A549 (cell line): Measurements from ENCODE around the gene CHST10. TPM values are rescaled to one million over a fixed set of nuclear protein-coding genes. Genes with fewer than 3 reads are reported as not detected.

ENCODE experiments used
- ATAC-seq, 2 experiments: fragments of 200-7000 bp in 1 of 2; fragments of >200 bp in 1 of 2; cut with Nextera tagmentation in 1 of 2; cut with Tn5 transposase in 1 of 2; 3 replicates each; pipeline versions ENCODE4 v1.8.0 to v1.9.1; 2018 to 2020; ENCODE audit warnings: mild to moderate bottlenecking in 1 of 2, moderate library complexity in 1 of 2
- CTCF ChIA-PET: fragments of 300-600 bp; sonication (Branson Sonifier 250); formaldehyde crosslinking; extraction: SDS; loops from one replicate; lab custom pipeline; 2021; ENCODE audit warnings: antibody characterized with exemption, inconsistent platforms; lab: Yijun Ruan, JAX
- POLR2A ChIA-PET: fragments of 350-600 bp; formaldehyde crosslinking; extraction: SDS; loops from one replicate; lab custom pipeline; 2021; ENCODE audit warnings: antibody characterized with exemption, inconsistent platforms; lab: Yijun Ruan, JAX
- DNase-seq, 2 experiments: peaks; one replicate each; pipeline versions ENCODE4 v3.0.0 to v3.0.0-alpha.2; 2011 to 2016; ENCODE audit warnings: low read depth in 1 of 2, low spot score in 1 of 2
- FAIRE-seq: peaks from 2 replicates; lab custom pipeline; 2011; peaks lifted over from hg19 to GRCh38; lab: Jason Lieb, UNC
- H3K27ac ChIP-seq, 2 experiments: fragments of >200 bp; sonication (Bioruptor Twin); formaldehyde crosslinking; 3 replicates each; pipeline ENCODE4 v1.5.1; 2016 to 2017
- H3K4me1 ChIP-seq: fragments of >200 bp; sonication (Bioruptor Twin); formaldehyde crosslinking; 3 replicates; pipeline ENCODE4 v1.6.1; 2016
- H3K4me2 ChIP-seq: fragments of >200 bp; sonication (Bioruptor Twin); formaldehyde crosslinking; 3 replicates; pipeline ENCODE4 v1.6.1; 2016
- H3K4me3 ChIP-seq: fragments of >200 bp; sonication (Bioruptor Twin); formaldehyde crosslinking; 3 replicates; pipeline ENCODE4 v1.5.1; 2016
- H3K9me3 ChIP-seq: fragments of >200 bp; sonication (Bioruptor Twin); formaldehyde crosslinking; 3 replicates; pipeline ENCODE4 v1.6.1; 2016
- CBX2 ChIP-seq: fragments of 200-600 bp; sonication (generic); IDR thresholded peaks from 2 replicates; pipeline ENCODE4 v1.6.1; 2016; ENCODE audit warnings: low read depth, mild to moderate bottlenecking, borderline replicate concordance
- CBX8 ChIP-seq: fragments of 200-600 bp; sonication (generic); IDR thresholded peaks from 2 replicates; pipeline ENCODE4 v1.6.1; 2016
- CTCF ChIP-seq: fragments of >200 bp; sonication (Bioruptor Twin); formaldehyde crosslinking; IDR thresholded peaks from 3 replicates; pipeline ENCODE4 v1.5.1; 2016
- ELK1 ChIP-seq: fragments of 150-350 bp; IDR thresholded peaks from 2 replicates; pipeline ENCODE4 v1.6.1; 2014; ENCODE audit warnings: low read depth, mild to moderate bottlenecking, low read length
- EP300 ChIP-seq, 2 experiments: fragments of >200 bp; sonication (Bioruptor Twin); formaldehyde crosslinking; IDR thresholded peaks; 2 replicates in 1 of 2; 3 replicates in 1 of 2; pipeline ENCODE4 v1.6.1; 2016 to 2017
- ESRRA ChIP-seq: fragments of 150-350 bp; IDR thresholded peaks from 2 replicates; pipeline ENCODE4 v1.6.1; 2014; ENCODE audit warnings: mild to moderate bottlenecking, low read length, borderline replicate concordance
- HEYL ChIP-seq: fragments of 250-450 bp; sonication (Bioruptor Pico); IDR thresholded peaks from 2 replicates; pipeline ENCODE4 v1.8.0; 2021; ENCODE audit warnings: mild to moderate bottlenecking, moderate library complexity
- HOXB5 ChIP-seq: fragments of 250-450 bp; sonication (Bioruptor Pico); IDR thresholded peaks from 2 replicates; pipeline ENCODE4 v1.5.0; 2020; ENCODE audit warnings: mild to moderate bottlenecking, moderate library complexity
- KDM1A ChIP-seq: fragments of 200-600 bp; sonication (generic); IDR thresholded peaks from 2 replicates; pipeline ENCODE4 v1.6.1; 2016; ENCODE audit warnings: low read depth, mild to moderate bottlenecking
- NFE2L2 ChIP-seq: fragments of 150-350 bp; conservative IDR thresholded peaks from 2 replicates; pipeline ENCODE4 v1.6.1; 2014; ENCODE audit warnings: low read length
- PBX3 ChIP-seq: IDR thresholded peaks from 2 replicates; pipeline ENCODE4 v1.6.1; 2012
- PHF8 ChIP-seq: fragments of 200-600 bp; sonication (generic); IDR thresholded peaks from 2 replicates; pipeline ENCODE4 v1.6.1; 2016; ENCODE audit warnings: low read depth, mild to moderate bottlenecking, antibody characterized with exemption, moderate library complexity, borderline replicate concordance
- RFX5 ChIP-seq: fragments of 450-650 bp; IDR thresholded peaks from 2 replicates; pipeline ENCODE4 v1.7.1; 2014; ENCODE audit warnings: antibody characterized with exemption, mild to moderate bottlenecking, moderate library complexity
- SMC3 ChIP-seq: fragments of >200 bp; sonication (Bioruptor Twin); formaldehyde crosslinking; IDR thresholded peaks from 3 replicates; pipeline ENCODE4 v1.6.1; 2018; ENCODE audit warnings: inconsistent platforms
- SREBF2 ChIP-seq: fragments of 450-650 bp; IDR thresholded peaks from 2 replicates; pipeline ENCODE4 v1.6.1; 2014; ENCODE audit warnings: mild to moderate bottlenecking, moderate library complexity
- ZC3H11A ChIP-seq: fragments of 450-650 bp; IDR thresholded peaks from 2 replicates; pipeline ENCODE4 v1.6.1; 2014; ENCODE audit warnings: antibody characterized with exemption, mild to moderate bottlenecking
- ZSCAN20 ChIP-seq: fragments of 250-450 bp; sonication (Bioruptor Pico); IDR thresholded peaks from 2 replicates; pipeline ENCODE4 v1.8.0; 2022; ENCODE audit warnings: mild to moderate bottlenecking, moderate library complexity
- WGBS: methylation state at CpG from one replicate; pipeline ENCODE4 v1.1.6; 2017; ENCODE audit errors: missing lambda C conversion rate; 5-methylcytosine and 5-hydroxymethylcytosine counted together
- polyA plus RNA-seq, 4 experiments: library from polyadenylated mRNA; depleted of rRNA in 3 of 4; stranded (reverse); fragments of >200 nt; fragmentation: RNase III in 1 of 4; extraction: RNeasy Plus Mini Kit Qiagen cat#74134 plus additional on column Dnase treatment in 1 of 4; gene quantifications; 2 replicates in 3 of 4; 3 replicates in 1 of 4; pipeline ENCODE4 v1.2.3, GENCODE V29; 2011 to 2017

The CHST10 gene
- polyA plus RNA-seq, 2 of the 4 experiments (the other 2 are of a cell fraction), result 16.6 to 24.0 TPM

DNA sequence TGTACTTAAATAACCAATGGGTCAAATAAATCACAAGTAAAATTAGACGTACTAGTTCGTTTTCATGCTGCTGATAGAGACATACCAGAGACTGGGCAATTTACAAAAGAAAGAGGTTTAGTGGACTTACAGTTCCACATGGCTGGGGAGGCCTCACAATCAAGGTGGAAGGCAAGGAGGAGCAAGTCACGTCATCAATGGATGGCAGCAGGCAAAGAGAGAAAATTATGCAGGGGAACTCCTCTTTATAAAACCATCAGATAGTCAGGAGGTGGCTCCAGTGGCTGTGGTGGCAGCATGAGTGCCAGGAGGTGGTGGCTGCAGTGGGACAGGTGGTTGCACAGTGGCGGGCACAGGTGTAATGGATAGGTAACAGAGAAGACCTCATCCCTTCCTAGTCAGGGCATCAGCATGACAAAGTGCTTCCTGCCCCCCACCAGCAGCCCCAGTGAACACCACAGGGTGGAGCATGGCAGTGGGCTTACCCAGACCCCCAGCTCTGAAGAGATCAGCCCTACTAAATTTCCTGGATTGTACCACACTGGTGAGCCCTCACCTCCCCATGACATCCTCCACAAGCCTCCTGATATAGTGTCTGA is 6.9 kb upstream of the CHST10 start:
- ChIA-PET POLR2A (no interaction called here), CTCF (interaction anchor here (0.9 to 2.2 kb wide), 3 partner anchors 17 to 162 kb away, joined by 3 to 11 read pairs (median 4); no protein-coding TSS in a partner anchor)
- Histone ChIP-seq H3K4me2 (no peak overlapping the region), H3K4me3 (no peak overlapping the region), H3K4me1 (no peaks in the 10 kb centered on the region), H3K9me3 (peaks cover 4% of the 10 kb centered on the region; the same call in 1 of the 3 replicates), H3K27ac (no peak overlapping the region)
- ATAC-seq (no peak), DNase-seq (no peak), FAIRE-seq (no peak)
- 39% methylated on average over 4 of the region's 4 CpGs for WGBS
- TF ChIP-seq HEYL, result no peak
- no peak for TF ChIP-seq ESRRA
- no peak for TF ChIP-seq NFE2L2
- no peak for TF ChIP-seq HOXB5 (CRISPR knock-in tag)
- no peak for TF ChIP-seq ZC3H11A
- TF ChIP-seq SREBF2, result no peak
- TF ChIP-seq CBX8, result no peak

GRCh38 chr2:100423631-100424030 is 6.2 kb upstream of the CHST10 start:
- TF ChIP-seq KDM1A, result no peak
- TF ChIP-seq CBX2, result no peak
- no peak for TF ChIP-seq PHF8
- TF ChIP-seq EP300 (IDR thresholded peaks at IDR 0.05), result no peak
- TF ChIP-seq ZSCAN20, result no peak
- TF ChIP-seq, all 56 proteins: peak for 0
- CTCF ChIA-PET, result no interaction called here

DNA sequence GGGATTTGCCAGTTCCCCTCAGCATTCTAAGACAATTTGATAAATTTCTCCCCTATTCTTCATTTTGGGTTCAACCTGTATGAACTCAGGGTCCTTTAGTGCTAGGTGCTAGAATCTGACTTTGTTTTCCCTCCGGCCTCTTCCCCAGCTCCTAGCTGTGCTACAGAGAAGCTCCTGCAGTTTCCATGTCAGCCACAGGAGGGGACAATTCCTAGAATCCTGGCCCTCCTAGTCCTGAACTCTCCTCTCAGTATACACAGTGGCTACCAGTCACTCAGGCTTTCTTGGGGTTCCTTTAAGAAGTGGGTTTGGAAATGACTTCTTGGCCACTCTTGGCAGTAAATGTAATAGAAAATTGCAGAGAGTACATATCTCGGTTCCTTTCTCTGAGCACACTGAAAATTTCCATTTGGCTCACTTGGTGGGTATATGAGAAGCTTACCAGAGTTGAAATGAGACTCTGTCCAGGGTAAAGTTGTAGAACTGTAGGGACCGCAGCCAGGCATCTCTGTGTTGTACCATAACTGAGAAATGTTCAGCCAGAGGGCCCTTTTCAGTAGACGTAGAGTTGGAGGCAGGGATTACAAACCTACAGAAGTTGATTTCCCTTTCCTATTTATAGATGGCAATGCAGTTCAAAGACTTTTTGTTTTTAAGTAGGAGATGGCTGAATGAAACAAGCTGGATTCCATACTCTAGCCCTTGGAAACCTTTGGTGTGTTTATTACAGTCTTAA is 5.0 kb upstream of the CHST10 start:
- no peak for TF ChIP-seq PBX3
- 0 out of 3 replicates have a peak, but pooled peaks have one; percentile 14 for TF ChIP-seq SMC3
- no peak for TF ChIP-seq ELK1
- TF ChIP-seq CTCF, result peak; percentile 20; the same call in 2 of the 3 replicates
- TF ChIP-seq RFX5, result no peak
- ChIA-PET POLR2A (interaction anchor here (0.8 kb wide), 1 partner anchor 140 kb away, joined by 8 read pairs; the partner anchor contains the start of gene PDCL3), CTCF (interaction anchor here (0.6 to 2.0 kb wide), 5 partner anchors 9 to 336 kb away, joined by 3 to 12 read pairs (median 3); no protein-coding TSS in a partner anchor)
- peak; percentile 82 to 95 for ATAC-seq
- H3K4me2 ChIP-seq, result no peak overlapping the region
- H3K9me3 ChIP-seq, result no peaks in the 10 kb centered on the region
- 72% methylated on average over 4 of the region's 4 CpGs for WGBS
- DNase-seq, result peak; percentile 50 to 66
- H3K4me1 ChIP-seq, result no peaks in the 10 kb centered on the region
- H3K27ac ChIP-seq, result no peak overlapping the region
- H3K4me3 ChIP-seq, result no peak overlapping the region
- FAIRE-seq, result no peak

More at GRCh38 chr2:100423631-100424030, 6.2 kb upstream of the CHST10 start:
- POLR2A ChIA-PET, result no interaction called here
- H3K4me3 ChIP-seq, result no peak overlapping the region
- H3K9me3 ChIP-seq, result no peaks in the 10 kb centered on the region
- no peak for ATAC-seq
- no peak for DNase-seq
- FAIRE-seq, result no peak
- 78% methylated on average over 1 of the region's 1 CpG for WGBS
- no peak overlapping the region for H3K27ac ChIP-seq
- no peak overlapping the region for H3K4me2 ChIP-seq
- H3K4me1 ChIP-seq, result no peaks in the 10 kb centered on the region
